ENCODE data around the gene VKORC1.

GRCh38 chr16:31093132-31093703 lies 1.4 kb downstream of the VKORC1 start:
- TF ChIP-seq CTCF (IDR thresholded peaks at IDR 0.05), result no peak
- no peak for TF ChIP-seq POLR2A (IDR thresholded peaks at IDR 0.05)
